Fibroblast of skin of abdomen (primary cell): ENCODE results near the gene PAX5.
A peak's percentile ranks its signal among the peaks of the same experiment; 100 is the strongest.

Experiments used
- DNase-seq: peaks from one replicate; pipeline ENCODE4 v3.0.0-alpha.2; 2013

PAX5 gene

DNA sequence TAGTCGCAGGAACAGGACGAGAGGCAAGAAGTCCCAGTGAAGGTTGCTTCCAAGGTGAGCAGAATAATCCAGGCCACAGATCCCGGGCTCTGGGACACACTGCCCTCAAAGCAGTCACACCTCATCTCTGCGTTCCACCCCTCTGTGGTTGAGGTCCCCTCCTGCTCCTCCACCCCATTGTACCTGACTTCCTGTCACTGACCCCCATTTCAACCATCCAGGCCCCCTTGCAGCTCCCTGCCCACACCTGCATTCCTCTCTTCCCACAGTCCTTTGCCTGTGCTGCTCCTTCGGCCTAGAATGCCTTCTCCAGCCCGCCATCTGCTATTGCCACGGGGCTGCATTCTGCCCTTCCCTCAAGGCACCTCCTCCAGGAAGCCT lies 73.5 kb downstream of the PAX5 start:
- no peak for DNase-seq

DNA sequence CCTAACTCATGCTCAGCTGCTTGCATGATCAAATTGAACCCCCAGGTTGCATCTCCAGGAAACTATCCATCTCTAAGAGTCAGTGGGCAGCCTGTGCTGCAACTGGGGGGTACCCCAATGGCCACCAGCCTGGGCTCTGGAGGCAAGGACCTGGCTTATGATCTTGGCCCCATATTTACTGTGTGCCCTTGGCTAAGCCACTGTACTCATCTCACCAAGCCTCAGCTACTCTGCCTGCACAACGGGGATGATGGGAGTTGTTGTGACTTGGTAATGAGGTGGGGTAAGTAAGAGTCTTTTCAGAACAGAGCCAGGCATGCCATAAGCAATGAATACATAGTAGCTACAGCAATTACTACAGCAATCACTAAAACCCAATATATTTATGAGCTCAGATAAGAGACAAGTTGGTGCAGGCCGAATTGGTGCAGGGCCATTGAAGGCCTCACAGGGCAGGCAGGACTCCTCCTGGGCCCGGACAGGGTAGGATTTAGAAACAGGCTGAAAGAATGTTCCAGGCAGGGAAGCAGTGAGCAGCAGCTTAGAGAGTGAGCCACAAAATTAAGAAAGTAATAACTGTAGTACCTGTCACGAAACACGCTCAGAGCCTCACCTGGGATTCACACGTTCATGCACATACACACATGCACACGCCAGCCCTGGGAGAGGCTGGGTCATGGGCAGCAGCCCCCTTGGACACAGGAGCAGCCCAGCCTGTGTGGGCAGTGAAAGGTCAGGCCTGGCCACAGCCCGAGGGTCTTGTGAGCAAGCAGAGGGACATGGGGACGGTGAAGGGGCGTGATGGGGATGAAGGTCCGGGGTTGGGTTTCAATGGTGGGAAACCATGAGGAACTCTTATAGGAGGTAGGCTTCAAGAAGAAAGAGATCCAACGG lies 74.1 kb downstream of the PAX5 start:
- no peak for DNase-seq

DNA sequence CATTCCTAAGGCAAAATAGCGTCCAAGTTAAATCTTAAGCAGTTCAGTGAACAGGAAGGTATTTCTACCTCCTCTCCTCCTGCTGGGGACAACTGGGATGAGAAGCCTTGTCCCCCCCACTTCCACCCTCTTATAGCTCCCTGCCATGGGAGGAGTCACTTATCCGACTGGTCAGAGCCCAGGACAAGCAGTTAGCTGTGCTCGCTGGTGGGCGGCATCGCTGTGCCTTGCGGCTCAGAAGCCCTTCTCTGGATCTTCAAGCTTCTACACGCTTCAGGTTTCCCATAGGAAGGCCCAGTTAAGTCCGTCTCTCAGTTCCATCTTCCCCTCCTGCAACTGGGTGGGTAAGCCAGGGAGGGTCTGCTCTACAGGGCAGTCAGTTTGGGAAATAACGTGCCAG lies 77.2 kb downstream of the PAX5 start:
- no peak for DNase-seq

DNA sequence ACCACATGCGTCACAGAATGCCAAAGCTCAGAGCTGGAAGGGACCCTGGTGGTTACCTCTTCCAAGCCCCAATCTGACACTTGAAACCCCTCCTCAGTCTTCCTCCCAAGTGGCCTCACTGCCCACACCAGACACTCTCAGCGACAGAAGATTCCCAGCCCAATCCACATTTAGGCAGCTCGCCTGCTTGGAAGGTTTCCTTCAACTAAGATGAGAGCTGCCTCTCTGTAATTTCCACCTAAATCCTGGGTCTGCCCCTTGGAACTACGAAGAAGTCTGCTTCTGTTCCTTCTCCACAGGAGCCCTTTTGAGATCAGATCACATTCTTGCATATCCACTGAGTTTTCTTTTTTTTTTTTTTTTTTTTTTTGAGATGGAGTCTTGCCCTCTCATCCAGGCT lies 83.7 kb downstream of the PAX5 start:
- no peak for DNase-seq

DNA sequence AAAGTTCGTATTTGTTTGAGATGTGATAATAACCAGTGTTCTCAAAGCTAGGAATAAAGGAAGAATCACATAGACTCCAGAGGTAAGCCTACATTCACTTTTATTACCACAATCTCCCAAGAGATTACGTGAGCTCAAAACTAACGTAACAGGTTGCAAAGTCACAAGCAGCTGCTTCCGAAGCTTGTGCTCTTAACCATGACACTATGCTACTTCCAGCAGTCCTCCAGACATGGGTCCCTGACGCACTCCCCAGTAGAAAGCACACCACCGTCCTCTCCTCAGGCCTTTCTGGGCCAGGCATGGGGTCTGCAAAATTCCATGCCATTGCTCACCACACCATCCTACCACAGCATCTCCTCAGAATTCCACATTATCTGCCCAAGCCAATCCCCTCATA lies 84.6 kb downstream of the PAX5 start:
- no peak for DNase-seq

DNA sequence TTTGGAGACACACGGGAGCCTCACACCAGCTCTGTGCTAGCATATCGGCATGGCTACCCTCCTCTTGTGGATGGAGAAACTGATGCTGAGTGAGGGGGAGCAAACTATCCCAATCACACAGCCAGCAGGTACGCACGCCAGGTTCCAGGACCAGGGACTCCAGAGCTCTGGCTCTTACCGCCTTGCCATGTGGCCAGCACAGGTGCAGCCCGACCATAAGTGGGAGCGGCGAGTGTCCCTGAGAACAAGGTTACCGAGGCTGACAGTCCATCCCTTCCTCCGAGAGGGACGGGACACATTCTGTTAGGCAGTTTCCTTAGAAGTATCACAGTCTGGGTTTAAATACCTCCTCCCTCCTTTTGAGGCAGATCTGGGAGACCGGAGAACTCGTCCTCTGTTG lies 86.0 kb downstream of the PAX5 start:
- DNase-seq, result no peak

DNA sequence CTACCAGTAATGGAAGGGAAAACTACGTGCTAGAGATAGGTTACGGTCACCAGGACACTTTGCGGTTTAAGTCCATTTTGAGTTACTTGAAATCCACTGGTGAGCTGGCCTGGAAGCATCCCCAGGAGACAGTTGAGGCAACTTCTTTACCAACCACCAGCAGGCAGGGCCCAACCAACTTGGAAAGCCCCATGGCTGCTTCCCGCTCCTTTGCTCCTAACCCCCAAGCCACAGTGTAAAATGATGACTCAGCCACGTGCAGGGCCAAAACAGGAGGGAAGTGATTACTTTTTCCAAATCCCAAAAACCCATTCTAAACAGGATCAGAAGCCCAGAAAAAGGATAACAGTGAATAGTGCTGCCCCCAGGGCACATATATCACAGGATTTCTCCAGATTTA lies 87.4 kb downstream of the PAX5 start:
- peak; percentile 23 for DNase-seq

DNA sequence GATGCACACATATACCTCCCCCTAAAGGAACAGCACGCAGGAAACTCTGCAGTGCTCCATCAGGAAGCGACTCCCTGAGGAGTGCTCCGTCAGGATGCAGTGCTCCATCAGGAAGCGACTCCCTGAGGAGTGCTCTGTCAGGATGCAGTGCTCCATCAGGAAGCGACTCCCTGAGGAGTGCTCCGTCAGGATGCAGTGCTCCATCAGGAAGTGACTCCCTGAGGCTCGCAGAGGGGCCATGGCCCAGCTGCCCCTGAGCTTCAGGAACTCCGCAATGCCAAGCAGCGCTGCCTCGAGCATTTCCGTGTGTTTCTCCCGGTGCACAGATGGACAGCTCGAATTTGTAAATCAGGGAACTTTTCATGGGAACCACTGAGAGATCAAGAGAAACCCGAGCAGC lies 88.1 kb downstream of the PAX5 start:
- no peak for DNase-seq

DNA sequence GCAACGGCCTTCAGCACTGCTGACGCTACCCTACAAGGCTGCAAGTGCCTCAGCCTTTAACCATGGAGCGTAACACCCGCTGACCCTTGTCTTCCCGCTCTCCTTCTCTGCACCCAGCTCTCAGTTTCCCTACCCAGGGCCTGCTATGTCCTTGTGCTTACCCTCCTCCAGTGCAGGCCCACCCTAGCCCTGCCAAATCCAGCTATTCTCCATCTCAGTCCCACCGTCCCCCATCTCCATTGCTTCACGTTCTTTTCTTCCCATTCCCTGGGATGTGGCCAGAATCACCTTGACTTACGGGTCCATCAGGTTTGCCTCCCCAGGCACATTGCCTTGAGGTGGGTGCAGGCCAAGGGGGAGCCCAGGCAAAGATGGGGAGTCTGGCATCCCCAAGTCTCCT lies 91.2 kb downstream of the PAX5 start:
- DNase-seq, result no peak

DNA sequence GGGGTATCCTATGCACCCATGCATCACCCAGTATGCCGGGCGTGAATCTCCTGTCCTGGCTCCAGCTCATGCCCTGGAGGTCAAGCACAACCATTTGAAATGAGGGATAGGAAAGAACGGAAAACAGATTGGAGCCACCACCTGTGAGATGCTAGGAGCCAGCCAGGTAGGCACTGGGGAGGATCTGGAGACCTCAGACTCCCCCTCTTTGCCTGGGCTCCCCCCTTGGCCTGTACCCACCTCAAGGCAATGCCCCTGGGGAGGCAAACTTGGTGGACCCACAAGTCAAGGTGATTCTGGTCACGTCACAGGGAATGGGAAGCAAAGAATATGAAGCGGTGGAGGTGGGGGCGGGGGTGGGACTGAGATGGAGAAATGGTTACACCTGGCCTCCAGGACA lies 92.6 kb downstream of the PAX5 start:
- DNase-seq, result no peak

DNA sequence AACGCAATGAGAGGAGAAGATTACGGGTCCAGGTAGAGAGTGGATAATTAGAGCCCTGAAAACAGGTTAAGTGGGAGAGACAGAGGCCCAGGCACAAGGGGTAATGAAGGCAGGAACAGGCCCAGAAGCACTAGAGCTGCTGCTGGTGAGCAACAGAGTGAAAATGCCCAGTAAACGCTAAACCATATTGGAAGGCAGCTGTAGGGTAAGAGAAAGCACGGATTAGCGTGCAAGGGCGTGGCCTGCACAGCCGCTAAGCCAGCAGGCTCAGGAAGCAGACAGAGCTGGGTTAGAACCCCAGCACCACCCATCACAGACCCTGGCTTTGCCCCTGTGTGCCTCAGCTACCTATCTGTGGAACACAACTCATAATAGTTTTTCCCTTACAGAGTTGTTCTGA lies 93.2 kb downstream of the PAX5 start:
- DNase-seq, result no peak

DNA sequence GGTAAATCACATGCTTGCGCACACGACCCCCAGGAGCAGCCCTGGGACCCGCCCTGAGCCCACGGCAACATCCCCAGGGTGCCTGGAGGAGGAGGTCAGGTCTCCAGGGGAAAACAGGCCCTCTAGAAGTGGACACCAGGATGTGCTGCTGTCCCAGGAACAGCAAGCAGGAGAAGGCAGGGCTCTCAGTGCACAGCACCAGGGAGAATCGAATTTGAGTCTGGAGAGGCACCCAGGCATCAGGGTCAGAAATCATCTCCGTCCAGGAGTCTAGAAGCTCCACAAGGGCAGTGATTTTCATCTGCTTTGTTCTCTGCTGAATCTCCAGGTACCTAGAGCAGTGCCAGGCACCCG lies 93.6 kb downstream of the PAX5 start:
- no peak for DNase-seq

DNA sequence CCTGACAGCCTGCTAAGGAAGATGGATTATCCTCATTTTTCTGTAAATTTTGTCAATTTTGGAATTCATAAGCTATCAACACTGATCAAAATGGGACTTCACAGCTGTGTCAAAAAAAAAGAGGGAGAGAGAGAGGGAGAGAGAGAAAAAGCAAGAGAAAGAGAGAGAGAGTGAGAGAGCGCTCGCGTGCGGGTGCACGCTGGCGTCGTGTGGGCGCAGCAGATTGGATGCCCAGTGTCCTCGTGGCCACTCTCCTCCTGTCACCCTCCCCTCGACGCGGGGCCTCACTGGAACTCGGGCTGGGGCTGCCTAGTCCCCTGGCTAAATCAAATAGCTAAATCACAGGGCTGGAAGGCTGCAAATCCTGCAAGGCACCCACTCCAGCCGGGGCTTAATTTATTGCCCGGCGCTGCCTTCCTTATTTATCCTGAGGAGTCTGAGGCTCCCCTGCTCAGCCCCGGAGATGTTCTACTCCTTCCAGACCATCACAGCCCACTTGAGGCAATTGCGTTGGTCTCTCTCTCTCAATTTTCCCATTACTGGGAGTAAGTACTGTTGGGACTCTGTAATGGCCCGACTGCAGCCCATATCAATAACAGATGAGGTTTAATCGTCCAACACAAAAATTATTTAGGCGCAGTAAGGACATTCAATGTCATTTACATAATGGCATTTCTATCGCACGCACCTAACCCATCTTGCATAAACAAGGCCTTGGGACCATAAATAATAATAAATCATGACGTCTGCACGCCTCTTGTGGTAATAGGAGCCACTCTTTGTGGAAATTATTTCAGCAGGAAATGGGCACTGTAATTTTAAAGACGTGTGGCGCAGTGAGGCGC lies 94.2 kb downstream of the PAX5 start:
- no peak for DNase-seq

DNA sequence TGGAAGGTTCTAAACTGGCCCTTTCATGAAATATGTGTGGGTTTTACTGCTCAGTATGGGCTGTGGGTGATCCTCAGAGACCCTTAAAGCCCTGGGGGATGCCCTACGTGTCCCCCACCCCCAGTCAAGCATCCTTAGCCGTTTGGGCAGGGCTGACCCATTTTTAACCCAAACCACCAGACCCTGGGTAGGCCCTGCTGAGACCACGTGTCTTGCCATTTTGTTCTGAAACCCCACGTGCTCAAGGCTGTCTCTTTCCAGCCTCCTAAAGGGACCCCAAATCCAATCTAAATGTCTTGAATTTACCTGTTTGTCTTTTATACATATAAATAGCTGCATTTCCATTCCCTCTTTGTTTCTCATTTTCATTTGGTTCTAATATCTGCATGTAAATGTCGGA lies 94.9 kb downstream of the PAX5 start:
- DNase-seq, result no peak

DNA sequence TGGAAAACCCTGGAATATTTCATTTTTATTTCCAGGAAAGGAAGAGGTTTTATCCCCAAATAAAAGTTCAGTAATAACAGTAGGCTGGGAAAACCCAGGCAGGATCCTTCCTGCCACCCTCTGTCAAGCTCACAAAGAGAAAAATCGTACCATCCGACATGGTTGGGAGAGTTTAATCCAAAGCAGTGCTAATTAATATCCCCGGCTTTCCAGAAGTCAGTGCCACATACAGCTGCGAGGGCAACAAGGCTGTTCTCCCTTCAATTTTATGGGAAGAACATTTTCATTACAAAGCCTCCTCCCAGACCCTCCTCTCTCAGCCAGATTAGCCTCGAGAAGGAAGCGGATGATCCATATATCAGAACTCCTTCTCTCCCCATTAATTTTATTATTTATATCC lies 95.5 kb downstream of the PAX5 start:
- DNase-seq, result no peak

DNA sequence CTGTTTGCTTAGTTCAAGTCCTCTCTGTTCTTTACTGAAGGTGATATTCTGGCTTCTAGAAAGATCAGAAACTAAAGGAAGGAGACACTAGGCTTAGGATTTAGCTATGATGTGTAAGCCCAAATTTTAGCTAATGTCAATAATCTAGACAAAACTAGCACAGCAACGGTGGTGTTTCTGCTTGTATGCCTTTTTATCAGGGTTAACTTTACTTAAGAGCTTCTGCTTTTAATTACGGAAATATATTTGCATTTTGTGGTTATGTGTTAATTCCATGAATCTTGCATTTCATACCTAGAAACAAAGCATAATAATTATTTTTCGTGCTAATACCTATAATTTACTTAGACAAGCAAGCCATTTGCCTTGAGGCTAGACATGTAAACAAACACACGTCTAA lies 96.1 kb downstream of the PAX5 start:
- DNase-seq, result no peak

DNA sequence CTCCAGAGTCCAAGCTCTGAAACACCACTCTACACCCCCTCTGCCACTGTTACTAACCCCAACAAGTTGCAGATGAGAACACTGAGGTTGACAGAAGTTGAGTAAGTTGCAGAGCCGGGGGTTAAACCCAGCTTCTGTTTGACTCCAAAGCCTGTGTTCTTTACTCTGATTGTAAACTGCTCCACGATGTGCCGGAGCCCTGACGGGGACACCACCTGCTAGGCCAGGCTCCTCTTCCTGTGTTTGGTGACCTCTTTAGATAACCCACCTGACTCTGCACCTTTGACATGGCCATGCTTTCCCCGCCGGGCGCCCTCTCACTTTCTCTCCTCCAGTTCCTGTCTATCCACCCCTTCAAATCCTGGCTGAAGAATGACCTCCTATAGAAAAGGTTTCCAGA lies 96.7 kb downstream of the PAX5 start:
- no peak for DNase-seq

DNA sequence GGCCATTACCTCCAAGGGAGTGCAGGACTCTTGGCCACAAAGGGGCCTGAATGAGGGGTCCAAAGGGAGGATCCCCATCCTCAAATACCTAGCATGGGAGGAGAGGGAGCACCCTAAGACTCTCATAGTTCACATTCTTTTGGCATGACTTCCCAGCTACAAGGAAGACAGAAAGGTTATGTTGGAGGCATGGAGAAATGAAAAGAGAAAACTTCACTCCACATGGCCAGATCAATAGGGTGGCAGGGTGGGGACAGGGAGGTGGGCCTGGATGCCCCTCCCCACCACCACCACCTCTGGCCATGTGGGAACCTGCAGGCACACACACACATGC lies 97.6 kb downstream of the PAX5 start:
- no peak for DNase-seq

DNA sequence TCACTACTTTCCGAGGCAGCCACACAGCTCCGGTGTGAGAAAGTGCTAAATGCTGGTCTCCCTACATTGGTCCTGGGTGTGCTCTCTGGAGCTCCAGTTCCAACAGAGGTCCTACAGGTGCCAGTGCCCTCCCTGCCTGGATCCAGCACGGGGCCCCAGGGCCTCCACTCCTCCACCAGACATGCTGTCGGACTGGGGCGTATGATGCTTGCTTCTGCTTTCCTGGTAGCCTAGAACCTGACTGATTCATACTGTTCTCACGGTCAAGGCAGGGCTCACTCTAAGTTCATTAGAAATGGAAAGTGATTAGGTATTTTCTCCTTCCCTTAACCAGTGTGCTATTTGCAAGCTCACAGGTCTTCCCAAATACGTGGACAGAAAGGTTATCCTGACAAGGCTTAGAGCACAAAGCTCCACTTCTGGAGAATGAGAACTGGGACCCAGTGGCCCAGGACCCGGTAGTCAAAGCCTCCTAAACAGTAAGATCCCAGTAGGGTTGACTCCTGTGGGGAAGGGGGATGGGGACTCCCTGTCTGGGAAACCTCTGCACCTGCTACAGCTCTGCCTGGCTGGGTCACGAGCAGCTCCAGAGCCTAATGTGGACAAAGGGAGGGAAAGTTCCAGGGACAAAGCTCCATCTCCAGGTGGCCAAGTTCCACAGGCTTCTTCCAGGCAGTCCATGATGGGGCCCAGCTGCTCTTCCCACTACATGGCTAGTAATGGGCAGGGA lies 98.1 kb downstream of the PAX5 start:
- no peak for DNase-seq

DNA sequence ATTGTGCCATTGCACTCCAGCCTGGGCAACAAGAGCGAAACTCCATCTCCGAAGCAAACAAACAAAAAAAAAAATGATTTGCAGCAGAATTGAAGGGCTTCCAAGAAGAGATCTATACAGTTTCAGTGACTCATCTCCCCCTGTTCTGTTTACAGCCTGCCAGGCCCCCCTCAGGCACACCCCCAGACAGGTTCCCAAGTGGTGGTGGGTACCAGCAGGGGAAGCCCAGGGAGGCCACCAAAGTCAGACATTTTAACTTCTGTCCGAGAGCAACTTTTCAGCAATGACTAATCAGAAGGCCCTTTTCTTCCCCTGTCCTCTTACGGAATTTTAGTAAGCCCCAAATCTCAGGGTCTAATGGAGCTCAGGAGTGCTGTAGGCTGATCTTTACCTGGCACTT lies 98.7 kb downstream of the PAX5 start:
- DNase-seq, result no peak

DNA sequence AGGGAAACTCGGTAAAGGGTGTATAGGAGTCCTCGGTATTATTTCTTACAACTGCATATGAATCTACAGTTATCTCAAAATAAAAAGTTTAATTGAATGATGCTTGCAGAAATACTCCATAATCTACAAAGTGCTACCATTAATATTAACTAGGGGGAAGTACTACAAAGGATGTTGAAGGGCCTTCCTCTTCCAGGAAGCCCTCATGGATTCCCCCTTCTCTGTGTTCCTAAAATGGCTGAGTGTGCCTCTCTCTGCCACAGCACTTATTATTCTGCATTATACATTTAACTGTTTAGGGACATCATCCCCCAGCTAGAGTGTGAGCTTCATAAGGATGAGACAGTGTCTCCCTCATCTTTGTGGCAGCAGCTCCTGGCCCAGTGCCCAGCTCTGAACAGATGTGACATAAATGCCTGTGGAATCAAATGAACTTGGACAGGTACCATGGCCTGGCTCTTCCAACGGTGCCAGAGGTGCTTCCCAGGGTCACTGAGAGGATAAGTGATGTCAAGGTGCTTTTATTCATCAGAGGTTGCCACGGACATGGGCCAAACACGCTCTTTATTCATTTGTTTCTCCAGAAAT lies 99.5 kb downstream of the PAX5 start:
- no peak for DNase-seq

DNA sequence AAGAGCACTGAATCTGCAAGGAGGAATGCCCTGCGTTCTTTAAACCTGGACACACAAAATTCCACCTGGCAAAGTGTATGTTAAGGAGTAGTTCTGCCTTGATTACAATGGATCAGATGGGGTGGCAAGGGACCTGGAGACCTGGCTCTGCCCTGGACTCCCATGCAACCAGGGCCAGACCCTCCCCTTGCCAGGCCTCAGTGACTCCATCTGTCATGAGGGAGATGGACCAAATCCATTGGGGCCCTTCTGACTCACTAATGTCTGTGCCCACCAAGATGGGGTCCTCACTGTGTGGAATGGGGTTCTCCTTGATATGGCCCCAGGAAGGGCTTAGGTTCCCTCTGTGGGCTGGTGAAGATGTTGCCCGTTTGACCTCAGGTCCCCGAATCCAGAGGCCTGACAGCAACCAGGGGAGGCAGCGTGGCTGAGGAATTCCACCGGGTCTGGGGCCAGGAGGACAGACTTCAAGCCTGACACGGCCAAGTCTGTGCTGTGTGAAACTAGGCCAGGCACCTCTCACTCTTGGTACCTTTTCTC lies 100.3 kb downstream of the PAX5 start:
- DNase-seq, result no peak

DNA sequence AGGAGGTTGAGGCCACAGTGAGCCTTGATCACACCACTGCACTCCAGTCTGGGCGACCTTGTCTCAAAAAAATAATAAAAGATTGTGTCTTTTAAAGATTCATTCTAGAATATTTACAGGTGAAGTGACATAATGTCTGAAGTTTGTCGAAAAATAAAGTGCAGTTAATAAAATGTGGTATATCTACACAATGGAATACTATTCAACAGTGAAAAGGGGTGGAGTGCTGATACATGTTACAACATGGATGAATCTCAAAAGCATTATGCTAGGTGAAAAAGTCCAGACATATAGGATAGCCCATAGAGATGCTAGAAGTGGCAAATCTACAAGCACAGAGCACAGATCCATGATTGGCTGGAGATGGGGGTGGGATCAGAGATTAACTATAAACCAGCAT lies 101.9 kb downstream of the PAX5 start:
- DNase-seq, result no peak
